GM12878 (cell line): Measurements from ENCODE around the gene MYO1D.

ENCODE experiments used
- ATF2 ChIP-seq: IDR thresholded peaks from 2 replicates; pipeline ENCODE4 v1.6.1; 2012; ENCODE audit warnings: low read length, inconsistent platforms
- CBX3 ChIP-seq: fragments of 200-600 bp; sonication (generic); IDR thresholded peaks from 2 replicates; pipeline ENCODE4 v1.6.1; 2016; ENCODE audit warnings: low read depth, borderline replicate concordance
- CTCF ChIP-seq, 3 experiments: IDR thresholded peaks in 2 of 3; conservative IDR thresholded peaks in 1 of 3; 2 replicates each; pipeline ENCODE4 v1.5.1; 2011; ENCODE audit warnings: low read depth in 3 of 3, low read length in 3 of 3, mild to moderate bottlenecking in 3 of 3, control low read depth in 2 of 3, moderate library complexity in 2 of 3, inconsistent platforms in 1 of 3, mixed read lengths in 1 of 3; ENCODE audit not compliant: control insufficient read depth in 2 of 3, insufficient read depth in 1 of 3; ENCODE audit errors: extremely low read depth in 1 of 3
- JUND ChIP-seq: IDR thresholded peaks from 2 replicates; pipeline ENCODE4 v1.6.1; 2012; ENCODE audit warnings: low read depth, mild to moderate bottlenecking, low read length, improper control_type of control experiment, moderate library complexity
- PKNOX1 ChIP-seq: fragments of 450-650 bp; IDR thresholded peaks from 2 replicates; pipeline ENCODE4 v1.6.1; 2016; ENCODE audit warnings: mild to moderate bottlenecking
- POLR2A ChIP-seq: IDR thresholded peaks from 2 replicates; pipeline ENCODE4 v1.6.1; 2011; ENCODE audit warnings: low read depth, mild to moderate bottlenecking, low read length
- RAD21 ChIP-seq: IDR thresholded peaks from 2 replicates; pipeline ENCODE4 v1.6.1; 2011; ENCODE audit warnings: mild to moderate bottlenecking, low read depth, low read length, moderate library complexity; ENCODE audit not compliant: insufficient read depth
- RAD51 ChIP-seq: fragments of 450-650 bp; IDR thresholded peaks from 2 replicates; pipeline ENCODE4 v1.6.1; 2016; ENCODE audit warnings: moderate library complexity, mild to moderate bottlenecking, inconsistent platforms
- RCOR1 ChIP-seq: conservative IDR thresholded peaks from 2 replicates; pipeline ENCODE4 v1.6.1; 2012; ENCODE audit warnings: low read depth, low read length, improper control_type of control experiment
- REST ChIP-seq: IDR thresholded peaks from 2 replicates; pipeline ENCODE4 v1.6.1; 2012; ENCODE audit warnings: mild to moderate bottlenecking, low read depth, low read length
- SIN3A ChIP-seq: IDR thresholded peaks from 2 replicates; pipeline ENCODE4 v1.6.1; 2012; ENCODE audit warnings: low read depth, low read length, improper control_type of control experiment
- ZNF592 ChIP-seq: fragments of 450-650 bp; IDR thresholded peaks from 2 replicates; pipeline ENCODE4 v1.6.1; 2017; ENCODE audit warnings: mild to moderate bottlenecking, moderate library complexity

- no peak for TF ChIP-seq ATF2
- TF ChIP-seq JUND, result no peak
- TF ChIP-seq SIN3A, result no peak
- TF ChIP-seq CTCF (IDR thresholded peaks at IDR 0.05 in 2 of 3, conservative IDR thresholded peaks at IDR 0.05 in 1 of 3; ENCODE audit: control insufficient read depth in 2 of 3, extremely low read depth in 1 of 3, insufficient read depth in 1 of 3, low read depth in 3 of 3, low read length in 3 of 3), result no peak
- TF ChIP-seq REST, result no peak
- TF ChIP-seq POLR2A, result no peak
- TF ChIP-seq ZNF592, result no peak
- no peak for TF ChIP-seq RCOR1
- TF ChIP-seq RAD51, result no peak
- TF ChIP-seq CBX3, result no peak
- TF ChIP-seq PKNOX1, result no peak
- TF ChIP-seq RAD21, result no peak
Observed at GRCh38 chr17:32471652-32472051, 405.3 kb downstream of the MYO1D start.
